HG03460 (cell line): Measurements from ENCODE around the gene IFNAR1.

Experiments
- ATAC-seq: cut with Tn5 transposase; IDR thresholded peaks from one replicate; pipeline ENCODE4 v1.9.1; 2021; ENCODE audit not compliant: unreplicated experiment

IFNAR1 gene

DNA sequence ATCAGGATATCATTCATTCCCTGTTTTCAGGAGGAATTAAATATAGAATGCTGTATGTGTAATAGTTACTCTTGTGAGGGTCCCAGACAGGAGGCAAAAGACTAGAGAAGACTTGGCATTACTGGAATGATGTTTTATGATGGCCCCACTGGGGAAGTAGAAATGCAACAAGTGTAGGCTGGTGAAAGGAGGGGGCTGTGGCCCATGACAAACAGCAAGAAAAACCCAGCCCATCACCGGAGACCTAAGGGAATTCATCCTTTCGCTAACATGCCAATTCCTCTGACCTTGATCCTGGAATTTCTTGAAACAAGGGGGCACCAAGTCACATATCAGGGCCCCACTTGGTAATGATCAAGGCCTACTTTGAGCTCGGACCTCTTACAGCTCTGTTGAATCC, 72.9 kb downstream of the IFNAR1 start:
- ATAC-seq: no peak

GRCh38 chr21:33398361-33398760, 73.6 kb downstream of the IFNAR1 start:
- no peak for ATAC-seq

- no peak for ATAC-seq
Observed at GRCh38 chr21:33401630-33401992, 76.8 kb downstream of the IFNAR1 start.

GRCh38 chr21:33402001-33402979, 77.5 kb downstream of the IFNAR1 start:
- no peak for ATAC-seq

DNA sequence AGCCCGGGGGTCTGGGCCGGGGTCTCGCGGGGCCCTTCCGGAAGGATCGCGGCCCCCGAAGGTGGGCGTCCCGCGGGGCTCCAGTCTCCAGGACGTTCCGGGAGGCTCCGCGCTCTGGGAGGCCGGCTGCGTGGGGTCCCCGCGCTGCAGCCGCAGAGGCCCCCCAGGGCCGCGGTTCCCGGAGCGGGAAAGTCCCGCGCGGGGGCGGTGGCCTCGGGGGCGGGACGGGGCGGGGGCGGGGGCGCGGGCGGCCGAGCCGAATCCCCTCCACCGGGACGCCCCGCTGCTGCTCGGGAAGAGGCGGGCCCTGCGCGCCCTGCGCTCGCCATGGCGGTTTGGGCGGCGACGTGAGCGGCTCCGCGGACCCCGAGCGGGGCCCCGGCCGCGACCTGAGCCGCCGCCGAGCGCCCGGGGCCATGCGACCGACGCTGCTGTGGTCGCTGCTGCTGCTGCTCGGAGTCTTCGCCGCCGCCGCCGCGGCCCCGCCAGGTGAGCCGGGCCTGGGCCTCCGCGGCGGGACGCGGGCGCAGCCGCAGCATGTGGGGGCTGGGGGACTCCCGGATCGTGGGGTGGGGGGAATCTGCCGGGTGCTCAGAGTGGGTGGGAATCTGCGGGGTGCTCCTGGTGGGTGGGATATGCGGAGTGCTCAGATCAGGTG, 78.5 kb downstream of the IFNAR1 start, which contains the start of gene IFNGR2:
IFNGR2 (plus strand) TSS at position 286 of the 658 bp plus-strand sequence; CDS start at position 417, 131 bp downstream.
- no peak for ATAC-seq

DNA sequence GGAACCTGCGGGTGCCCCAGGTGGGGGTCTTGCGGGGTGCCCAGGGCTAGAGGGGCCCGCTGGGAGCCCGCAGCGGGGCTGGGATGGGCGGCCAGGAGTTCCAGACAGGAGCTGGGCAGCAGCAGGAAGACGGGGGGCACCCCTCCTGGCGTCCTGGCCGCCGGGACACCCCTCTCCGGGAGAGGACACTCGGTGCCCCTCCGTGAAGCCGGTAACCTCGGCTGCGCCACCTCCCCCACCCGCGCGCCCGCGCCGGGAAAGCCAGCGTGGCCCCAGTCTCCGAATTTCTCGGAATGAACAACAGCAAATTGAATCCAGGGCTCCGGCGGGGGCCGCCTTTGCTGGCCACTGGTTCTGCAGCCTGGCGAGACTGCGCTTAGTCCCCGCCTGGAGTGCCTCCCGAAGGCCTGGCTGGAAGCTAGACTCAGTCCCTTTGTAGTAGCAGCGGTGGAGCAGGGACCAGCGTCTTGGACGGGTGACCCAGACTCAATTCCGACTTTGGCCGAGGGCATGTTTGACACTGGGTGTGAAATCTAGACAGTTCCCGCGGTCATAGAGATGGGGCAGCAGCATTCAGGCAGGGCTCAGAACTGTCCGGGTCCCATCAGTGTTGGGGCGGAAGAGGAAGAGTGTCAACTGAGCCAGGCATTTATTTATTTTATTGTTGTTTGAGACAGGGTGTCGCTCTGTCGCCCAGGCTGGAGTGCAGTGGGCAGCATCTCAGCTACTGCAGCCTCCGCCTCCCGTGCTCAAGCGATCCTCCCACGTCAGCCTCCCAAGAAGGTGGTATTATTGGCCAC, 79.2 kb downstream of the IFNAR1 start:
- ATAC-seq: no peak

DNA sequence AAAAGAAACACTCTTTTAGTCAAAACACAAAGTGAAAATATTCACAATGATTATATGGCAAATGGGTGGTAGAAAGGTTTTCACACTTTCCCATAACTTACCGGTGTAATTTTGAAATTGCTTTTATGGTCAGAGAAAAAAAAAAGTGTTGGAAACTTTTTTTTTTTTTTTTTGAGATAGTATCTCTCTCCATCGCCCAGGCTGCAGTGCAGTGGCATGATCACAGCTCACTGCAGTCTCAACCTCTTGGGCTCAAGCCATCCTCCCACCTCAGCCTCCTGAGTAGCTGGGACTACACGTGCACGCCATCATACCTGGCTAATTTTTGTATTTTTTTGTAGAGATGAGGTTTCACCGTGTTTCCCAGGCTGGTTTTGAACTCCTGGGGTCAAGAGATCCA, 81.7 kb downstream of the IFNAR1 start:
- ATAC-seq: no peak
